Panc1 (cell line): ENCODE measurements around the gene STRIP1. TPM values are rescaled to one million over a fixed set of nuclear protein-coding genes. Genes with fewer than 3 reads are reported as not detected.
"Not testable (repeated sequence)": the region's sequence is repeated elsewhere in the genome, so short reads cannot be mapped to it uniquely, and the experiment has no call there.

Source experiments
- ATAC-seq: fragments of 200-7000 bp; cut with Tn5 transposase; 2 replicates; pipeline ENCODE4 v1.9.1; 2020; ENCODE audit warnings: mild to moderate bottlenecking, moderate library complexity
- BruUV-seq: library from RNA; stranded (reverse); fragments of 400-500 nt; replicated peaks from 2 replicates; lab custom pipeline; 2021; lab: Mats Ljungman, UMichigan
- CTCF ChIA-PET: fragments of 300-600 bp; sonication (Branson Sonifier 250); formaldehyde crosslinking; loops from one replicate; lab custom pipeline; 2022; ENCODE audit warnings: antibody characterized with exemption; lab: Charles Lee
- POLR2A ChIA-PET: fragments of 300-600 bp; sonication (Branson Sonifier 250); formaldehyde crosslinking; loops from one replicate; lab custom pipeline; 2022; ENCODE audit warnings: antibody characterized with exemption; lab: Charles Lee
- DNase-seq: peaks from one replicate; pipeline ENCODE4 v3.0.0-alpha.2; 2010; ENCODE audit warnings: low read depth, low spot score
- H3K27ac ChIP-seq: 2 replicates; pipeline ENCODE4 v1.5.1; 2011; ENCODE audit warnings: mild to moderate bottlenecking, low read length, inconsistent platforms
- H3K27me3 ChIP-seq: fragments of 200-500 bp; sonication (Bioruptor generic); 2 replicates; pipeline ENCODE4 v1.6.0; 2014; ENCODE audit warnings: low read length, inconsistent platforms; ENCODE audit not compliant: control insufficient read depth, insufficient read depth
- H3K36me3 ChIP-seq: fragments of 200-500 bp; sonication (Bioruptor generic); 2 replicates; pipeline ENCODE4 v1.5.1; 2014; ENCODE audit warnings: inconsistent platforms, mild to moderate bottlenecking, low read length, moderate library complexity; ENCODE audit not compliant: control insufficient read depth, insufficient read depth
- H3K4me1 ChIP-seq: 2 replicates; pipeline ENCODE4 v1.5.1; 2011; ENCODE audit warnings: inconsistent platforms, mild to moderate bottlenecking, low read length, moderate library complexity; ENCODE audit not compliant: control insufficient read depth, insufficient read depth
- H3K4me3 ChIP-seq, 2 experiments: 2 replicates each; pipeline ENCODE4 v1.5.1; 2011 to 2012; ENCODE audit warnings: low read depth in 2 of 2, low read length in 2 of 2, mild to moderate bottlenecking in 2 of 2, inconsistent platforms in 1 of 2, moderate library complexity in 1 of 2
- H3K9me3 ChIP-seq: fragments of 200-500 bp; sonication (Bioruptor generic); 2 replicates; pipeline ENCODE4 v1.5.1; 2014; ENCODE audit warnings: low read depth, mild to moderate bottlenecking, inconsistent platforms, low read length, moderate library complexity; ENCODE audit not compliant: control insufficient read depth, insufficient read depth
- CTCF ChIP-seq: fragments of 450-650 bp; IDR thresholded peaks from 2 replicates; pipeline ENCODE4 v1.5.1; 2017; ENCODE audit warnings: mild to moderate bottlenecking
- POLR2AphosphoS5 ChIP-seq: IDR thresholded peaks from 2 replicates; pipeline ENCODE4 v1.6.1; 2012; ENCODE audit warnings: mild to moderate bottlenecking, low read depth, low read length, moderate library complexity
- REST ChIP-seq, 2 experiments: IDR thresholded peaks; 2 replicates each; pipeline ENCODE4 v1.6.1; 2011 to 2012; ENCODE audit warnings: low read depth in 2 of 2, control low read depth in 1 of 2, low read length in 1 of 2, mild to moderate bottlenecking in 1 of 2, moderate library complexity in 1 of 2; ENCODE audit not compliant: insufficient read depth in 1 of 2
- SIN3A ChIP-seq: IDR thresholded peaks from 2 replicates; pipeline ENCODE4 v1.6.1; 2012; ENCODE audit warnings: low read depth, mild to moderate bottlenecking, low read length, moderate library complexity, borderline replicate concordance; ENCODE audit not compliant: insufficient read depth
- TCF7L2 ChIP-seq: IDR thresholded peaks from 2 replicates; pipeline ENCODE4 v1.6.1; 2011; ENCODE audit warnings: mild to moderate bottlenecking, low read depth, low read length, inconsistent platforms
- in situ Hi-C: cut with HindIII; loops from 2 replicates; pipeline ENCODE4 v1.10.0; 2016; ENCODE audit warnings: low sequenced_read_pairs, low pct_unique_long_range_greater_than_20kb
- intact Hi-C: fragments of 100-400 bp; cut with micrococcal nuclease; formaldehyde crosslinking; loops from one replicate; pipeline ENCODE4 v1.10.0; 2022; ENCODE audit not compliant: unreplicated experiment
- total RNA-seq: library from RNA; stranded (reverse); gene quantifications from one replicate; pipeline ENCODE4 v1.2.1, GENCODE V29; 2021; ENCODE audit not compliant: unreplicated experiment

STRIP1 gene
- total RNA-seq, 1 experiment from 2014 or later: 26.1 TPM

GRCh38 chr1:110024613-110025012 is 9.8 kb upstream of the STRIP1 start:
- no peak for ATAC-seq

GRCh38 chr1:110030687-110031086 is 3.7 kb upstream of the STRIP1 start:
- H3K36me3 ChIP-seq, BruUV-seq, intact Hi-C loops, DNase-seq, in situ Hi-C loops, H3K9me3 ChIP-seq, ATAC-seq, H3K27me3 ChIP-seq: not testable (repeated sequence)
- H3K27ac ChIP-seq: peak overlapping the region; percentile 59
- CTCF ChIA-PET: interaction anchor here (0.6 kb wide), 1 partner anchor 23 kb away, joined by 5 read pairs; no protein-coding TSS in a partner anchor
- peak overlapping the region; percentile 18 to 41; a peak in 3 of 4 replicates for H3K4me3 ChIP-seq
- POLR2A ChIA-PET: interaction anchor here (0.7 kb wide), 1 partner anchor 502 kb away, joined by 11 read pairs; no protein-coding TSS in a partner anchor
- peaks cover 14% of the 10 kb centered on the region for H3K4me1 ChIP-seq

More at GRCh38 chr1:110024613-110025012, 9.8 kb upstream of the STRIP1 start:
- in situ Hi-C loops (no loop called here), intact Hi-C loops (no loop called here)
- Histone ChIP-seq H3K9me3 (no peaks in the 10 kb centered on the region), H3K27me3 (no peaks in the 10 kb centered on the region), H3K4me3 (no peak overlapping the region), H3K4me1 (no peaks in the 10 kb centered on the region), H3K27ac (no peak overlapping the region), H3K36me3 (peaks cover 24% of the 10 kb centered on the region)
- ChIA-PET CTCF (no interaction called here), POLR2A (no interaction called here)
- no TSS peak for BruUV-seq
- TF ChIP-seq SIN3A (no peak), REST (IDR thresholded peaks at IDR 0.05; ENCODE audit: insufficient read depth in 1 of 2, low read depth in 2 of 2, low read length in 1 of 2) (no peak), CTCF (no peak), POLR2AphosphoS5 (0 out of 2 replicates have a peak, but pooled peaks have one; percentile 6), TCF7L2 (no peak)
- no peak for DNase-seq

- Histone ChIP-seq H3K4me3 (no peak overlapping the region), H3K27ac (no peak overlapping the region), H3K9me3 (no peaks in the 10 kb centered on the region), H3K4me1 (peaks cover 14% of the 10 kb centered on the region), H3K27me3 (no peaks in the 10 kb centered on the region), H3K36me3 (no peaks in the 10 kb centered on the region; the same call in 1 of the 2 replicates)
- POLR2A ChIA-PET: no interaction called here
- BruUV-seq: no TSS peak
- CTCF ChIA-PET: no interaction called here
- in situ Hi-C loops (no loop called here), intact Hi-C loops (no loop called here)
- DNase-seq (no peak), ATAC-seq (no peak)
- TF ChIP-seq POLR2AphosphoS5 (no peak), SIN3A (no peak), CTCF (no peak), REST (IDR thresholded peaks at IDR 0.05; ENCODE audit: insufficient read depth in 1 of 2, low read depth in 2 of 2, low read length in 1 of 2) (no peak), TCF7L2 (no peak)
These were observed 2.1 kb upstream of the STRIP1 start for GRCh38 chr1:110032327-110032726.
